ENCODE data around the gene CDH13.
A peak's percentile ranks its signal among the peaks of the same experiment; 100 is the strongest.

CDH13 gene

GRCh38 chr16:83136924-83137323 is 510.2 kb downstream of the CDH13 start:
- DNase-seq: no peak

- DNase-seq: no peak
These were observed 510.6 kb downstream of the CDH13 start for GRCh38 chr16:83137326-83137781.

DNA sequence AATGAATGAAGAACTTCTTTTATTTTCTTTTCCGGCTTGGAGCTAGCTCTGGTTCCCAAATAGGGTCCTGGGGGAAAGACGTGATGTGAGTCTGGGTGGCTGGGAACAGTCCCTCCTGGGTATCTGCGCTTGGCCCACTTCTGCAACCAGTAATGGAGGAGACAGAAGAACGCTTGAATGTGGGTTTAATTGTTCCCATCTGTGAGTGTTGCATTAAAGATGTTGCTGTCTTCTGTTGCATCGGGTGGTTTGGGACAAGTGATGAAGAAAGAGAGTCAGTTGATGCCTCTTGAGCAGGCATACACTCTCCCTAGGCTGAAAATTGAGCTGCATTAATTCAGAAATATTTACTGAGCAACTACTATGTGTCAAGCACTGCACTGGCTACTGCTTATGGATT is 511.1 kb downstream of the CDH13 start:
- no peak for DNase-seq

GRCh38 chr16:83138512-83138911 is 511.7 kb downstream of the CDH13 start:
- DNase-seq: no peak

DNA sequence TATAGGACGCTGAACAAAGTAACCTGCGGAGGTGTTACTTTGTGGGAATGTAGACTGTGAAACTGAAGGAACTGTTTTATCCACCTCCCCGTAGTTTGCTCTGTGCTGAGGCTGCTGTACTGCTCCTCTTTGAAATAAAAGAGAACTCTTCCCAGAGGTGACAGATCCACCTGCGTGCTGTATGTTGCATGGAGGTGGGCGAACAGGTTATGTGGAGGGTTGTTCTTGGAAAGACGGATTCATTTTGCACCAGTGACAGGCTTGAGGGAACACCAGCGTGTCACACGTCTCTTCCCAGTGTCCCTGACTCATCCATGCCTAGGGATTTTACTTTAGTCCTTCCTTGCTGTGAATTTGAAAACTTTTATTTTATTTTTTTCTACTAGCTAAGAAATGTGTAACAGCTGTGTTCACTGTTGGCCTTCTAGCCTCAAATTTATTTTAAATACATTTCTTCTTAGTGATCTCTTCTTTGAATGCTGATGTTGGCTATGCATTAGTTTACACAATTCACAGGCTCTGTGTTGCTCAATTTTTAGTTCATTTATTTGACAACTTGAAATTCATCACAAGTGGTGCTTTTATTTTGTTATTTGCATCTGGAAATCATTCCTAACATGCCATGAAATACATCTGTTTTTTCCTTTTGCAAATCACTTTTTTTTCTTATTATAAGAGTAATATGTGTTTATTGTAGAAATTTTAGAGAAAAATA is 512.4 kb downstream of the CDH13 start:
- no peak for DNase-seq

DNA sequence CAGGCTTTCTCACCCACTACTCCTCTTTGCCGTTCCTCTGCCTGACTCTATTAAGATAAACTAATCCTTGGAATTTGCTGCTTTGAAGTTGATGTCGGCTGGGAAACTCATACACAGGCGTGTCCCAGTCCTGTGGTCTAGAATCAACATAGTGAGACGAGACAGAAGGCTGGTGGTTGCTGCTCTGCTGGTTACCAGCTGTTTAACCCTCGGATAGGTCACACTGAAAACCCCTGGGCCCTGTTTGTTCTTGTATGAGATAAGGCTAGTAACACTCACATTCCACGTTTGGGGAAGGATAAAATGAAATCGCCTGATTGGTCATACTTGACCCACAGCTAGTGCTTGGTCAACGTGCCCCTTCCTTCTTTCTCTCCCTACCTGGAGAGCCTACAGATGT is 517.0 kb downstream of the CDH13 start:
- no peak for DNase-seq

DNA sequence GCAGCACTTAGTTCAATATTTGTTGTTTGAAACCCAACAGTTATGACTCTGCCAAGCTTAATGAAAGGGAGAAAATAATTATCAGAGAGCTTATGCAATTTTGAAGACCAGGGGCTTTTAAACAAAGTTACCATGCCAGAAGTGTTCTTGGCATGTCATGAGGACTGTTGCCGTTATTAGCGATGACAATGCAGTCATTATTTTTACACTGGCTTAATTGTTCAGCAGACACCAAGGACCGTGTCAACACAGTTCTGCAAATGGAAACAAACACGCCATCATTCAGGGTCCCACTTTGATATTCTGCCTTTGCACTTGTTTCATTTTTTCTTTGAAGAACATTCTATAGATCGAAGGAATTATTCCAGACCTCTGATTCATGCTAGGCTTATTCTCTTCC is 518.5 kb downstream of the CDH13 start:
- DNase-seq: no peak

- DNase-seq: no peak
These were observed 520.5 kb downstream of the CDH13 start for GRCh38 chr16:83147244-83147643.

DNA sequence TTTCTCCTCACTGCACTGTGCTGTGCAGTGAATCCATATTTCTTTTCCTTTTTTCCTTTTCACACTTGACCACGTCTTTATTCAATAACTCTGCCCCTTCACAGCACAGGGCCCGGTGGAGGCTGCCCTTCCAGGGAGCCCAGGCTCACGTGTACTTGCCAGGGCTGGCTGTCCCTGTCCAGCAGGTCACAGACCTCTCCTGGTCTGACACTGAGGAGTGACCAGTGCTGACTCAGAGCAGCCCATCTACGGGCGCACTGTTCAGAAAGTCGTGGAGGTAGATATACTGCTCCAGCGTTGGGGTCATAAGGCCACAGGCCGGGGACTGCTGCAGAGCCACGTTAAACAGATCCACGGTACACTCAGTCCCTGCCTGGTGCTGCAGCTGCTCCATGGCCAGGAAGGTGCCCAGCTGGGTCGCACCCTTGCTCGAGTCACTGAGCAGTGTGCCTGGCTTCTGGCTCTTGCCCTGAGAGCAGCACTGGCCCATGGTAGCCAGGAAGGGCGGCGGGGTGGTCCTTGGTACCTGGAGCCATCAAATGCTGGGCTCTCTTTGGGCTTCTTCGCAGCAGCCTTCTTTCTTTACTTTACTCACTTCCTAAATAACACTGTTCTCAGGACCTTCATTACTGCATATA is 531.7 kb downstream of the CDH13 start:
- DNase-seq: no peak

- no peak for DNase-seq
These were observed 532.3 kb downstream of the CDH13 start for GRCh38 chr16:83159049-83159448.

GRCh38 chr16:83160287-83161020 is 533.7 kb downstream of the CDH13 start:
- DNase-seq: no peak

- DNase-seq: no peak
These were observed 536.0 kb downstream of the CDH13 start for GRCh38 chr16:83162791-83163190.

DNA sequence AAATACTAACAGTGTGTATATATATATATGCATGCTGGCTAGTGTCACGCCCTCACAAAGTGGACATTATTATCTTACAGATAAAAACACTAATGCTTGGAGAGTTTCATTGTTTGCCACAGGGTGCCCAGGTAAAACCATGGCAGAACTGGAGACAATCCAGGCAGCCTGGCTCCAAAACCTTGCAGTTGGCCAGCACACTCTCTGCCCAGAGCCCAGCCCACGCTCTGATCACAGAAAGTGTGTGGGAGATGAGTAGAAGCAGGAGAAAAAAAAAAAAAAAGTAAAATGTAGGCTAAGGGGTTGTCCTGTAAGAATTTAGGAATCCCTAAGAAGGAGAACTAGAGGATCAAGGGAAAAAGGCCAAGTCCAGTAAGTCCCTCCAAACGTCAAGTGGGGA is 538.0 kb downstream of the CDH13 start:
- no peak for DNase-seq

DNA sequence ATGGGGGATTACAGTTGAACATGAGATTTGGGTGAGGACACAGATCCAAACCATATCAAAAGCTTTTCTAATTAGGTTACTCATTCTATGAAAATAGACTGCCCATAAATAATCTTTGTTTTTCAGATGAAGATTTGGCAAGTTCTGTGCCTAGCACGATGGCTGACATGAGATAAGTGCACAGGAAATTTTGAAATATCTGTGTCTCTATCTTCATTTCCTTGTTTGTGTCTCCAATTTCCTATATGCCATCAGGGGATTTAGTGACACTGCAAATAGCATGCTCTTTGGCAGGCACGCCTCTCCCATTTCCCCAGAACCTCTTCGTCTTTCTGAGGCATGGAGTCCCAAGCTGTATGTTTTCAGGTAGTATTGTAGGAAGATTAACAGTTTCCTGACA is 544.6 kb downstream of the CDH13 start:
- no peak for DNase-seq

DNA sequence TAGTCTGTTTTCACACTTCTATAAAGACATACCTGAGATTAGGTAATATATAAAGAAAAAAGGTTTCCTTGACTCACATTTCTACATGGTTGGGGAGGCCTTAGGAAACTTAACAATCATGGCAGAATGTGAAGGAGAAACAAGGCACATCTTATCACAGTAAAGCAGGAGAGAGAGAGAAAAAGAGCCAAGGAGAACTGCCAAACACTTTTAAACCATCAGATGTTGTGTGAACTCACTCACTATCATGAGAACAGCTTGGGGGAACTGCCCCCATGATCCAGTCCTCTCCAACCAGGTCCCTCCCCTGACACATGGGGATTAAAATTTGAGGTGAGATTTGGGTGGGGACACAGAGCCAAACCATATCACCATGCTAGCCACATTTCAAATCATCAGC is 547.9 kb downstream of the CDH13 start:
- DNase-seq: no peak

- no peak for DNase-seq
These were observed 550.0 kb downstream of the CDH13 start for GRCh38 chr16:83176802-83177201.

GRCh38 chr16:83185902-83186301 is 559.1 kb downstream of the CDH13 start:
- no peak for DNase-seq

- DNase-seq: no peak
These were observed 560.6 kb downstream of the CDH13 start for GRCh38 chr16:83187405-83187804.

DNA sequence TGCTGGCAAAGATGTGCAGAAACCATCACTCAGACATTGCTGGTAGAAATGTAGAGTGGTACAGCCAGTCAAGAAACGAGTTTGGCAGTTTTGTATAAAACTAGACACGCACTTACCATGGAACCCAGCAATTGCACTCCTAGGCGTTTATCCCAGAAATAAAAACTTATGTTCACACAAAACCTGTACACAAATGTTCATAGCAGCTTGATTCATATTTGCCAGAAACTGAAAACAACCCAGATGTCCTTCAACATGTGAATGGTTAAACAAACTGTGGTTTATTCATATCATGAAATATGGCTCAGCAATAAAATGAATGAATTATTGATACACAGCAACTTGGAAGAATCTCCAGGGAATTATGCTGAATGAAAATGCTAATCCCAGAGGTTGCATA is 570.0 kb downstream of the CDH13 start:
- DNase-seq: no peak

DNA sequence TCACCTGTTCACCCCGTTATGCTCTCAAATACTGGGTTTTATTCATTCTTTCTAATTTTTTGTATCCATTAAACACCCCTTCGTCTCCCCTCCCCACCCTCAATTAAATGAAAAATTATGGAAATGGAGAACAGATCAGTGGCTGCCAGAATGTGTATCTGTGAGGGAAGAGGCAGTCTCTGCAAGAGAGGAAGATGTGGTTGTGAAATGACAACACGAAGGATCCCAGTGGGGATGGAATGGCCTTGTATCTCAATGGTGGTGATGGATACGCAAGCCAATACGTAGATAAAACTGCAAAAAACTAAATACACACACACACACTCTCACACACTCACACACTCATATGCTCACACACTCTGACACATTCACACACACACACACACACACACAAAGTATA is 570.7 kb downstream of the CDH13 start:
- no peak for DNase-seq

- no peak for DNase-seq
These were observed 572.2 kb downstream of the CDH13 start for GRCh38 chr16:83198977-83199376.

DNA sequence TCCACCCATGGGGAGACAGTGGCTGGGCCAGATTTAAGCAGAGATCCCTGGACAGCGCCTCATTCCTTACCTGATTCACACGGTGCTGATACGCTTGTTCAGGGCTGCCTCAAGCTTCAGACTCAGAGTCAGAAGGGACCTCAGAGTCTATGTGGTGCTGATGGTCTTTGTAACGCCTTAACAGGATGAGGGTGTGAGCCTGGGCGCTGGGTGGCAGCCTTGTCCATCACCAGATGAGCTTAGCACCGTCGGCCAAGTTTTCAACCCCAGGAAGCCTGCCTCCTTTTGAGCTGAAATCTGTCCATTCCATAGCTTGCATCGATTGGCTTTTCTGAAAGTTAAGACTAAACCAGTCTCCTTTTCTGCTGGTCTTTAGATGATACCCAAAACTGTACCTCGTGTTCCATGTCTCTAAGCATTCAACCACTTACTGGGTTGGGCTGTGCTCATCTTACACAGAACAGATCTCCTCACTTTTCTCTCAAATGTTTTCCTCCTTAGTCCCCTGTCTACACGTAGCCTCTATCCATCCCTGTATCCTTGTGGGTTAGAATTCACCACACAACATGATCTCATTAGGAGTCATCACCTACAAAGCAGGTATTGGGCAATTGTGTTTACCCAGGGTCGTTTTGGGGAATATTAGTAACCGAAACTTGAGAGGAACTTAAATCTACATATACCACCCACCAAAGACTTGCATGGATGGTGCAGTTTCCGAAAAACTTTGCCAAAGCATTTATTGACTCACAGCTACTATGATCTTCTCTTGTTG is 573.4 kb downstream of the CDH13 start:
- DNase-seq: peak; percentile 13

- no peak for DNase-seq
These were observed 575.0 kb downstream of the CDH13 start for GRCh38 chr16:83201748-83202147.

Measured in NCI-H510A (cell line).